Measurements from ENCODE around the gene SP100.

Gene SP100

DNA sequence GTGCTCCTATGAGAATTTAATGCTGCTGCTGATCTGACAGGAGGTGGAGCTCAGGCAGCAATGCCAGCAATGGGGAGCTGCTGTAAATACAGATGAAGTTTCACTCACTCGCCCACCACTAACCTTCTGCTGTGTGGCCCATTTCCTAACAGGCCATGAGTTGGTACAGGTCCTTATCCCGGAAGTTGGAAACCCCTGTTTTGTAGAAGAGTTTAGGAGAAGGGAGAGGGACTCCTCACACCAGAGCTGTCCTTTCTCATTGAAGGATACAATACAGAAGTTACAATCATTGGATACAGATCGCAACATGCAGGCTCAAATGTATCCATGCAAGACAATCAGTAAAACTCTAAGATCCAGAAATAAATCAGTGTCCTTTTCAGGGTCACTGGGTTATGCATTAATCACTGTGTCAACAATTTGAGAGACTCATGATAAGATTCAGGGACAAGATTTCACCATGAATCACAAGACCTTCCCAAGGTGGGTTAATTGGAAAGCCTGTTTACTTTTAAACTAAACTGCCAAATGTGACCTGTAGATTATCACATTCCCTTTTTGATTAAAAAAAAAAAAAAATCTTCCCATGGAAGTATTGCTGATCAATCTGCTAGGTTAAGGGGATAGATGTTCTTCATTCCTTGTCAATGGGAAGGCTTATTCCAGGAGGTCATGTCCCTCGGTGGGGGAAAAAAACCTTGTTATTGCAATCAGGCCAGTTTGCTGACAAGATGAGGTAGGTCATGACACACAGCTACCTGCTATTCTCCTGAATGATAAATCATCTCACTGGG, 97.2 kb downstream of the SP100 start:
- no peak for TF ChIP-seq ZNF274 (IDR thresholded peaks at IDR 0.05; ENCODE audit: low read depth, low read length)
- no peak overlapping the region for H3K4me3 ChIP-seq (ENCODE audit: low read length)

GRCh38 chr2:230520061-230520874, 104.3 kb downstream of the SP100 start:
- H3K4me3 ChIP-seq (ENCODE audit: low read length), result no peak overlapping the region
- TF ChIP-seq ZNF274 (IDR thresholded peaks at IDR 0.05; ENCODE audit: low read depth, low read length), result no peak

- H3K4me3 ChIP-seq (ENCODE audit: low read length), result no peak overlapping the region
- no peak for TF ChIP-seq ZNF274 (IDR thresholded peaks at IDR 0.05; ENCODE audit: low read depth, low read length)
Measured at GRCh38 chr2:230520875-230521155, 104.8 kb downstream of the SP100 start.

DNA sequence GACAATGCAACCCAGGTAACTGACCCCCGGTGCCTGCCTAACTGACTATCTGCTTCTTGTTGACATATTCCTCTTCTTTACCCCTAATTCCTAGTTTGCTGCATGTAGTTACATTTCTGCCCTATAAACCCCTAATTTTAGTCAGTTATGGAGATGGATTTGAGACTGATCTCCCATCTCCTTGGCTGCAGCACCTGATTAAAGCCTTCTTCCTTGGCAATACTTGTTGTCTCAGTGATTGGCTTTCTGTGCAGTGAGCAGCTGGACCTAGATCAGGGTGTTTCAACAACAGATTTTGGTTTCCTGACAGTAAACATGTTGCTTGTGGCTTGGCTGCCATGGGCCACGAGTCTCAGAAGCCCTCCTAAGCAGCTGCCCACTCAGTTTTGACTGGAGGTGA, 105.4 kb downstream of the SP100 start:
- H3K4me3 ChIP-seq (ENCODE audit: low read length), result no peak overlapping the region
- TF ChIP-seq ZNF274 (IDR thresholded peaks at IDR 0.05; ENCODE audit: low read depth, low read length), result no peak

DNA sequence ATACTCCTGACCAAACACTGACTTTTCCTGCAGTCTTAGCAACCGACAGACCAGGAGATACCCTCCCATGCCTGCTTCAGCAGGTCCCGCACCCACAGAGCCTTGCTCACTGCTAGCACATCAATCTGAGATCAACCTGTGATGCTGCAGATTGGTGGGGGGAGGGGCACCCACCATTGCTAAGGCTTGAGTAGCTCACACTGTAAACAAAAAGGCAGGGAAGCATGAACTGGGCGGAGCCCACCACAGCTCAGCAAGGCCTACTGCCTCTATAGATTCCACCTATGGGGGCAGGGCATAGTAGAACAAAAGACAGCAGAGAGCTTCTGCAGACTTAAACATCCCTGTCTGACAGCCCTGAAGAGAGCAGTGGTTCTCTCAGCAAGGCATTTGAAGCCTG, 109.7 kb downstream of the SP100 start:
- H3K4me3 ChIP-seq (ENCODE audit: low read length), result no peak overlapping the region
- TF ChIP-seq ZNF274 (IDR thresholded peaks at IDR 0.05; ENCODE audit: low read depth, low read length), result no peak

DNA sequence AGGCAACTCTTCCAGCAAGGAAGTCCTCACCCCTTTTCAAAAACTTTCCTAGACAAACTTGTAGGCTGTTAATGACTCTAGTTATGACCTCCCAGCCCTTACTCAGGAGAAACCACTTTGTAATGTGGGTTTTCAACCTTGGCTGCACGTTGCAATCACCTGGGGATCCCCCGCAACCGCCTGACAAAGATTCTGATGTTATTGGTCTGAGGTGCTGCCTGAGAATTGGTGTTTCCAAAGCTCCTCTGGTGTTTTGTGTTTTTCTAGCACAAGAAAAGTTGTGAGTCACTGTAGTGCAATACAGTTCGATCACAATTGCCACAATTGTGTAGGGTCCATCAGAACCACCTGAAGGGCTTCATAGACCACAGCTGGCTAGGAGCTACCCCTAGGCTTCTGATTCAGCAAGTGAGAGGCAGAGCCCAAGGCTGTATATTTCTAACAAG, 121.6 kb downstream of the SP100 start:
- TF ChIP-seq ZNF274 (IDR thresholded peaks at IDR 0.05; ENCODE audit: low read depth, low read length), result no peak
- no peak overlapping the region for H3K4me3 ChIP-seq (ENCODE audit: low read length)

DNA sequence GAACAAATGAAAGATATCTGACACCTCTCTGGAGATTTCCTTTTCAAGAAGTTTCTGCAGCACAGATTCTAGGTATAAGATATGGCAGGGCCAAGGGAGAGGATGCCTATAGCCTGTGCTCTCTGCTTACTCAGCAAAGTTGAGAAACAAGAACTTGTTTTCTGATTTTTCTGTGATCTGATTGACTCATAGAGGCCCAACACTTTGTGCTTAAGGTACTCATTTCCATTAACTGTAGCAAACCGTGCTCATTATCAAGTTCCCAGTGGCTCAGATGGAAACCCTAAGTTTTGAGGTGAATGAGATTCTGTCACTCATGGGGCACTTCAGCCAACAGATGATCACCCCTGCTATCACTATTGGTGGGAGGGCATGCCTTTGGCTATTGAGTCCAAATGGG, 124.3 kb downstream of the SP100 start:
- H3K4me3 ChIP-seq (ENCODE audit: low read length), result no peak overlapping the region
- no peak for TF ChIP-seq ZNF274 (IDR thresholded peaks at IDR 0.05; ENCODE audit: low read depth, low read length)

DNA sequence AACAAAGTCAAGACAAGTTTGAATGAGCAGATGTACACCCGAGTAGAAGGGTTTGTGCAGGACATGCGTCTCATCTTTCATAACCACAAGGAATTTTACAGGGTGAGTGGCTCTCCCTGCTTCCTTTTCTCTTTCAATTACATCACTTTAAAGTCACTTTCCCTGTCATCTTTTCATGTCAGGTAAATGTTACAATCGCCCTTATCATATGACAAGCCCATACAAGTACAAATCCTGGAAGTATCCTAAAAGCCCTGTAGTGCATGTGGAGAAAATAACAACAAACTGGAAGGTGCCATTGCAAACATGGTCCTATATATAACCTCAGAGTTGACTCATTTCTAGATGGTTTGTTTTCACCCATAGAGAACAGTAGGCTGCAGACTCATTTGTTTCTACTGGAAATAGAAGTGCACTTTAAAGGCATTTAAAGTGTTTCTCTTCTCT, 126.0 kb downstream of the SP100 start:
- no peak overlapping the region for H3K4me3 ChIP-seq (ENCODE audit: low read length)
- TF ChIP-seq ZNF274 (IDR thresholded peaks at IDR 0.05; ENCODE audit: low read depth, low read length), result no peak

GRCh38 chr2:230542751-230543150, 126.8 kb downstream of the SP100 start:
- no peak for TF ChIP-seq ZNF274 (IDR thresholded peaks at IDR 0.05; ENCODE audit: low read depth, low read length)
- no peak overlapping the region for H3K4me3 ChIP-seq (ENCODE audit: low read length)

DNA sequence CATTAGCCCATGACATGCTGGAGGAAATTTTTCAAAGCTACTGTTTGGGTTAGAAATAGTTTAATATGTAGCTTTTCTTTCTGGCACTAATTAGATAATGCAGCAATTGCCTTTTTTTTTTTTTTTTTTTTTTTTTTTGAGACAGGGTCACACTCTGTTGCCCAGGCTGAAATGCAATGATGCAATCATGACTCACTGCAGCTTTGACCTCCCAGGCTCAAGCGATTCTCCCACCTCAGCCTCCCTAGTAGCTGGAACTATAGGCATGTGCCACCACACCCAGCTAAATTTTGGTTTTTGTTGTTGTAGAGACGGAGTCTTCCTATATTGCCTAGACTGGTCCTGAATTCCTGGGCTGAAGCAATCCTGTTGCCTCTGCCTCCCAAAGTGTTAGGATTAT, 136.2 kb downstream of the SP100 start:
- TF ChIP-seq ZNF274 (IDR thresholded peaks at IDR 0.05; ENCODE audit: low read depth, low read length), result no peak
- no peak overlapping the region for H3K4me3 ChIP-seq (ENCODE audit: low read length)

GRCh38 chr2:230557065-230557464, 141.1 kb downstream of the SP100 start:
- no peak overlapping the region for H3K4me3 ChIP-seq (ENCODE audit: low read length)
- TF ChIP-seq ZNF274 (IDR thresholded peaks at IDR 0.05; ENCODE audit: low read depth, low read length), result no peak

DNA sequence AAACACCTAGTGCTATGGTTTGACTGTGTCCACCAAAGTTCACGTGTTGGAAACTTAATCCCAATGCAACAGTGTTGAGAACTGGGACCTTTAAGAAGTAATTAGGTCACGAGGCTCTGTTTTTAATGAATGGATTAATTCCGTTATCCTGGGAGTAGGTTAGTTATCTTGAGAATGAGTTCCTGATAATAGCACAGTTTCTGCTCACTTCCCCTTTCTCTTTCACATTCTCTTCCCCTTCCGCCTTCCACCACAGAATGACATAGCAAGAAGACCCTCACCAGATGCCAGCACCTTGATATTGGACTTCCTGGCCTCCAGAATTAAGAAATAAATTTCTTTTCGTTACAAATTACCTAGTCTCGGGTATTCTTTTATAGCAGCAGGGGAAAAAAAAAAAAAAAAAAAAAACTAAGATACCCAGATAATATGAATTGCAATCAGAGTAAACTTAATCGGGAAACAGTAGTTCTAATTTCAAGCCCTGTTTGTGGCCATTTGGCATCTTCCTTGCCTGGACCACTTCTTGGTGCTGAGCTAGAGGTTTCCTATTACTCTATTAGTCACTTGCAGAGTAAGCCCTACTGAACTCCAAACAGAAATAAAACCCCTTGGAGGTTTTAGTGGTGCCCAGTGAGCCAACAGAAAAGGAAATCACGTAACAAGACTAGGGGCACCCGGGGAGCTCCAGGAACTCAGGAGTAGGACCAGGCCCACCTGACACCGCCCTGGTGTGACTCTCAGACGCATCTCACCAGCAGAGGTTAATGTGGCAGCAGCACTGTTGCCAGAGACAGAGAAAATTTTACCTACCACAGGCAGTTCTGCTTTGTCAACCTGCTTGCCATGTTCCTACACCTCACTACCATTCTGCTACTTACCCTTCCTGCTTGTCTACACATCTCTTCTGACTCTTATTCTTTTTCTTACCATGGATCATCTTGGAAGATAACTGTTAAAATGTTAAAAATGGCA, 149.1 kb downstream of the SP100 start:
- no peak overlapping the region for H3K4me3 ChIP-seq (ENCODE audit: low read length)
- no peak for TF ChIP-seq ZNF274 (IDR thresholded peaks at IDR 0.05; ENCODE audit: low read depth, low read length)

- TF ChIP-seq ZNF274 (IDR thresholded peaks at IDR 0.05; ENCODE audit: low read depth, low read length), result no peak
- H3K4me3 ChIP-seq (ENCODE audit: low read length), result no peak overlapping the region
Measured at GRCh38 chr2:230569298-230569697, 153.3 kb downstream of the SP100 start.

DNA sequence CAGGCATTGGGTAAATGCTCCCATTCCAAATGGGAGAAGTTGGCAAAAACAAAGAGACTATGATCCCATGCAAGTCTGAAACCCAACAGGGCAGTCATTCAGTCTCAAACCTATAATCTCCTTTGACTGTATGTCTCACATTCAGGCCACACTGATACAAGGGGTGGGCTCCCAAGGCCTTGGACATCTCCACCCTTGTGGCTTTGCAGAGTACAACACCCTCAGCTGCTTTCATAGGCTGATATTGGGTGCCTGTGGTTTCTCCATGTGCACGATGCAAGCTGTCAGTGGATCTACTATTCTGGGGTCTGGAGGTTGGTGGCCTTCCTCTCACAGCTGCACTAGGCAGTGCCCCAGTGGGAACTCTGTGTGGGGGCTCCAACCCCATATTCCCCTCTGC, 155.0 kb downstream of the SP100 start:
- TF ChIP-seq ZNF274 (IDR thresholded peaks at IDR 0.05; ENCODE audit: low read depth, low read length), result no peak
- H3K4me3 ChIP-seq (ENCODE audit: low read length), result no peak overlapping the region
